Measurements from ENCODE around the gene DDX19B. TPM values are rescaled to one million over a fixed set of nuclear protein-coding genes. Genes with fewer than 3 reads are reported as not detected.

Gene DDX19B
- total and polyA plus RNA-seq, 9 of the 15 experiments (the other 6 are each of a cell fraction or from before 2014, with no cell fraction given) = 7.0 to 32.9 (median 19.3) TPM

DNA sequence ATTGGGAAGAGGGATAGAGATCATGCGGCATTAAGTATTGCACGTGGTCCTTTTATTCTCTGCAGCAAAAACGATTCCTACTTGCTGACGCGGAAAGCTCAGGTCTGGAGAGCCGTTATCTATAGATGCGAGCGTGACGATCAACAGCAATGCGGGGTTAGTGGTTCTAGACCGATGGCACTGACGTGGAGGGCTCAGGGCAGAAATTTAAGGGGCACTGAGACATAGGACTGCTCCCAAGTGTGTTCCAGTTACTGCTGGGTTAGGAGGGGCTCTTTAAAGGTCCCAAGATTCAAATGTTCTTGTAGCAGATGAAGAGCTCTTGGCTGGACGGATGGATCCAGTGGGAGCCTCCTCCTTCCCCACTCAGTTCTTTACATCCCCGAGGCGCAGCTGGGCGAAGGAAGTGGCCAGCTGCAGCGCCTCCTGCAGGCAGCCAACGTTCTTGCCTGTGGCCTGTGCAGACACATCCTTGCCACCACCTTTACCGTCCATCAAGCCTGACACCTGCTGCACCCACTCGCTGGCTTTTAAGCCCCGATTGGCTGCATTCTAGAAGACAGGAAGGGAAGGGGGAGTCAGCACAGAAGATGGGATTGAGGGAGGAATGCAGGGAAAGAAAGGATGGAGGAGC is 46.5 kb upstream of the DDX19B start (continued):
- TF ChIP-seq, protein P1, sequence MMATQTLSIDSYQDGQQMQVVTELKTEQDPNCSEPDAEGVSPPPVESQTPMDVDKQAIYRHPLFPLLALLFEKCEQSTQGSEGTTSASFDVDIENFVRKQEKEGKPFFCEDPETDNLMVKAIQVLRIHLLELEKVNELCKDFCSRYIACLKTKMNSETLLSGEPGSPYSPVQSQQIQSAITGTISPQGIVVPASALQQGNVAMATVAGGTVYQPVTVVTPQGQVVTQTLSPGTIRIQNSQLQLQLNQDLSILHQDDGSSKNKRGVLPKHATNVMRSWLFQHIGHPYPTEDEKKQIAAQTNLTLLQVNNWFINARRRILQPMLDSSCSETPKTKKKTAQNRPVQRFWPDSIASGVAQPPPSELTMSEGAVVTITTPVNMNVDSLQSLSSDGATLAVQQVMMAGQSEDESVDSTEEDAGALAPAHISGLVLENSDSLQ (IDR thresholded peaks at IDR 0.05) = peak; percentile 72
- TF ChIP-seq SNIP1 (IDR thresholded peaks at IDR 0.05; ENCODE audit: low read depth) = no peak
- peak; percentile 24 for TF ChIP-seq HMGN3 (IDR thresholded peaks at IDR 0.05; ENCODE audit: borderline replicate concordance, extremely low read depth, insufficient read length, low read depth, low read length)
- no peak for TF ChIP-seq RBM34 (IDR thresholded peaks at IDR 0.05; ENCODE audit: borderline replicate concordance, insufficient read depth, low read length)
- TF ChIP-seq ZNF764 (CRISPR knock-in tag; IDR thresholded peaks at IDR 0.05; ENCODE audit: low read depth) = no peak
- TF ChIP-seq KLF10 (CRISPR knock-in tag; IDR thresholded peaks at IDR 0.05) = 0 out of 2 replicates have a peak, but pooled peaks have one; percentile 42
- no peak for TF ChIP-seq ZNF263 (CRISPR knock-in tag; IDR thresholded peaks at IDR 0.05; ENCODE audit: borderline replicate concordance)
- no peak for TF ChIP-seq C11orf30 (IDR thresholded peaks at IDR 0.05; ENCODE audit: low read depth)
- TF ChIP-seq WHSC1 (IDR thresholded peaks at IDR 0.05; ENCODE audit: low read length) = no peak
- no peak for TF ChIP-seq LCOR (CRISPR knock-in tag; IDR thresholded peaks at IDR 0.05)
- peak; percentile 15; the same call in 1 of the 2 replicates for TF ChIP-seq HCFC1 (IDR thresholded peaks at IDR 0.05; ENCODE audit: low read depth, low read length)
- TF ChIP-seq ZNF696 (CRISPR knock-in tag; conservative IDR thresholded peaks at IDR 0.05) = no peak
- no peak for TF ChIP-seq ZNF282 (CRISPR knock-in tag; IDR thresholded peaks at IDR 0.05)
- TF ChIP-seq FOXA3 (CRISPR knock-in tag; conservative IDR thresholded peaks at IDR 0.05 in 1 of 2, IDR thresholded peaks at IDR 0.05 in 1 of 2) = no peak
- TF ChIP-seq, protein P2, sequence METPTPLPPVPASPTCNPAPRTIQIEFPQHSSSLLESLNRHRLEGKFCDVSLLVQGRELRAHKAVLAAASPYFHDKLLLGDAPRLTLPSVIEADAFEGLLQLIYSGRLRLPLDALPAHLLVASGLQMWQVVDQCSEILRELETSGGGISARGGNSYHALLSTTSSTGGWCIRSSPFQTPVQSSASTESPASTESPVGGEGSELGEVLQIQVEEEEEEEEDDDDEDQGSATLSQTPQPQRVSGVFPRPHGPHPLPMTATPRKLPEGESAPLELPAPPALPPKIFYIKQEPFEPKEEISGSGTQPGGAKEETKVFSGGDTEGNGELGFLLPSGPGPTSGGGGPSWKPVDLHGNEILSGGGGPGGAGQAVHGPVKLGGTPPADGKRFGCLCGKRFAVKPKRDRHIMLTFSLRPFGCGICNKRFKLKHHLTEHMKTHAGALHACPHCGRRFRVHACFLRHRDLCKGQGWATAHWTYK (CRISPR knock-in tag; IDR thresholded peaks at IDR 0.05) = no peak
- no peak for TF ChIP-seq NFE2 (IDR thresholded peaks at IDR 0.05; ENCODE audit: low read depth)
- TF ChIP-seq KLF13 (tag; IDR thresholded peaks at IDR 0.05; ENCODE audit: borderline replicate concordance, low read depth) = no peak
- no peak for TF ChIP-seq PTBP1 (IDR thresholded peaks at IDR 0.05; ENCODE audit: low read depth, low read length)
- no peak for TF ChIP-seq ZNF644 (tag; IDR thresholded peaks at IDR 0.05; ENCODE audit: low read depth)
- no peak for TF ChIP-seq TOE1 (IDR thresholded peaks at IDR 0.05; ENCODE audit: borderline replicate concordance)
- TF ChIP-seq TOE1 (CRISPR knock-in tag; IDR thresholded peaks at IDR 0.05; ENCODE audit: borderline replicate concordance, low read depth) = no peak
- TF ChIP-seq, protein P3, sequence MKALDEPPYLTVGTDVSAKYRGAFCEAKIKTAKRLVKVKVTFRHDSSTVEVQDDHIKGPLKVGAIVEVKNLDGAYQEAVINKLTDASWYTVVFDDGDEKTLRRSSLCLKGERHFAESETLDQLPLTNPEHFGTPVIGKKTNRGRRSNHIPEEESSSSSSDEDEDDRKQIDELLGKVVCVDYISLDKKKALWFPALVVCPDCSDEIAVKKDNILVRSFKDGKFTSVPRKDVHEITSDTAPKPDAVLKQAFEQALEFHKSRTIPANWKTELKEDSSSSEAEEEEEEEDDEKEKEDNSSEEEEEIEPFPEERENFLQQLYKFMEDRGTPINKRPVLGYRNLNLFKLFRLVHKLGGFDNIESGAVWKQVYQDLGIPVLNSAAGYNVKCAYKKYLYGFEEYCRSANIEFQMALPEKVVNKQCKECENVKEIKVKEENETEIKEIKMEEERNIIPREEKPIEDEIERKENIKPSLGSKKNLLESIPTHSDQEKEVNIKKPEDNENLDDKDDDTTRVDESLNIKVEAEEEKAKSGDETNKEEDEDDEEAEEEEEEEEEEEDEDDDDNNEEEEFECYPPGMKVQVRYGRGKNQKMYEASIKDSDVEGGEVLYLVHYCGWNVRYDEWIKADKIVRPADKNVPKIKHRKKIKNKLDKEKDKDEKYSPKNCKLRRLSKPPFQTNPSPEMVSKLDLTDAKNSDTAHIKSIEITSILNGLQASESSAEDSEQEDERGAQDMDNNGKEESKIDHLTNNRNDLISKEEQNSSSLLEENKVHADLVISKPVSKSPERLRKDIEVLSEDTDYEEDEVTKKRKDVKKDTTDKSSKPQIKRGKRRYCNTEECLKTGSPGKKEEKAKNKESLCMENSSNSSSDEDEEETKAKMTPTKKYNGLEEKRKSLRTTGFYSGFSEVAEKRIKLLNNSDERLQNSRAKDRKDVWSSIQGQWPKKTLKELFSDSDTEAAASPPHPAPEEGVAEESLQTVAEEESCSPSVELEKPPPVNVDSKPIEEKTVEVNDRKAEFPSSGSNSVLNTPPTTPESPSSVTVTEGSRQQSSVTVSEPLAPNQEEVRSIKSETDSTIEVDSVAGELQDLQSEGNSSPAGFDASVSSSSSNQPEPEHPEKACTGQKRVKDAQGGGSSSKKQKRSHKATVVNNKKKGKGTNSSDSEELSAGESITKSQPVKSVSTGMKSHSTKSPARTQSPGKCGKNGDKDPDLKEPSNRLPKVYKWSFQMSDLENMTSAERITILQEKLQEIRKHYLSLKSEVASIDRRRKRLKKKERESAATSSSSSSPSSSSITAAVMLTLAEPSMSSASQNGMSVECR (CRISPR knock-in tag; IDR thresholded peaks at IDR 0.05) = no peak

All from K562 (cell line).